C4-2B (cell line): Measurements from ENCODE around the gene SIK3.

Experiments used
- H3K27ac ChIP-seq: fragments of 450-650 bp; 2 replicates; pipeline ENCODE4 v1.5.1; 2017
- CTCF ChIP-seq: fragments of 450-650 bp; conservative IDR thresholded peaks from 2 replicates; pipeline ENCODE4 v1.5.1; 2017; ENCODE audit warnings: mild to moderate bottlenecking
- ZFX ChIP-seq: fragments of 450-650 bp; IDR thresholded peaks from 2 replicates; pipeline ENCODE4 v1.6.1; 2017

SIK3 gene

GRCh38 chr11:117002639-117003299 is 95.5 kb downstream of the SIK3 start:
- H3K27ac ChIP-seq, result no peak overlapping the region
- TF ChIP-seq CTCF, result no peak
- no peak for TF ChIP-seq ZFX

GRCh38 chr11:117000014-117000737 is 98.1 kb downstream of the SIK3 start:
- no peak for TF ChIP-seq CTCF
- no peak for TF ChIP-seq ZFX
- H3K27ac ChIP-seq, result no peak overlapping the region

GRCh38 chr11:116997071-116997470 is 101.2 kb downstream of the SIK3 start:
- H3K27ac ChIP-seq, result no peak overlapping the region
- TF ChIP-seq ZFX (no peak), CTCF (no peak)

- no peak overlapping the region for H3K27ac ChIP-seq
- TF ChIP-seq ZFX (no peak), CTCF (no peak)
Measured at GRCh38 chr11:116994195-116994594, 104.0 kb downstream of the SIK3 start.

- TF ChIP-seq CTCF (no peak), ZFX (no peak)
- H3K27ac ChIP-seq, result no peak overlapping the region
Measured at GRCh38 chr11:116993599-116993998, 104.6 kb downstream of the SIK3 start.

GRCh38 chr11:116991491-116991890 is 106.7 kb downstream of the SIK3 start:
- H3K27ac ChIP-seq, result no peak overlapping the region
- TF ChIP-seq CTCF (no peak), ZFX (no peak)

- TF ChIP-seq ZFX (no peak), CTCF (no peak)
- no peak overlapping the region for H3K27ac ChIP-seq
Measured at GRCh38 chr11:116990811-116991210, 107.4 kb downstream of the SIK3 start.
